Measurements from ENCODE around the gene PTPN3. TPM values are rescaled to one million over a fixed set of nuclear protein-coding genes. Genes with fewer than 3 reads are reported as not detected.

The PTPN3 gene
- total and polyA plus RNA-seq, 10 of the 15 experiments (the other 5 are each of a cell fraction or from before 2014, with no cell fraction given), result 0.18 to 1.3 (median 0.39) TPM

- Histone ChIP-seq H3K27me3 (replicated peaks in 1 of 2; ENCODE audit: control insufficient read depth in 2 of 2, insufficient read depth in 2 of 2, low read length in 1 of 2) (no peaks in the 10 kb centered on the region; a peak in 1 of 4 replicates), H3K79me2 (ENCODE audit: control insufficient read depth, insufficient read depth, low read length) (no peaks in the 10 kb centered on the region), H3K9ac (ENCODE audit: control insufficient read depth, insufficient read depth, low read length) (no peak overlapping the region), H3K9me3 (replicated peaks; ENCODE audit: control insufficient read depth, insufficient read depth, low read length) (no peaks in the 10 kb centered on the region), H3K4me3 (no peak overlapping the region), H3K36me3 (ENCODE audit: control insufficient read depth in 2 of 2, insufficient read depth in 2 of 2, low read length in 1 of 2) (no peaks in the 10 kb centered on the region), H4K20me1 (ENCODE audit: control insufficient read depth, insufficient read depth) (no peaks in the 10 kb centered on the region), H3K27ac (ENCODE audit: control insufficient read depth, insufficient read depth) (no peak overlapping the region), H2AFZ (ENCODE audit: control insufficient read depth, low read depth, low read length) (no peak overlapping the region), H3K4me1 (ENCODE audit: control insufficient read depth, insufficient read depth, low read length) (no peaks in the 10 kb centered on the region), H3K4me2 (ENCODE audit: control insufficient read depth, insufficient read depth) (no peak overlapping the region)
- in situ Hi-C loops (cut with MboI), result no loop called here
- SMC1A ChIA-PET (ENCODE audit: uncharacterized antibody, unreplicated experiment), result interaction anchor here (0.6 to 1.5 kb wide), 7 partner anchors 10 to 155 kb away, joined by 3 to 5 read pairs (median 4); no protein-coding TSS in a partner anchor
- no peak for FAIRE-seq
- no TSS peak for BruUV-seq (replicated peaks)
- no peak for ATAC-seq
- RAD21 ChIA-PET (ENCODE audit: unreplicated experiment), result interaction anchor here (0.7 to 1.0 kb wide), 3 partner anchors 10 to 73 kb away, joined by 3 read pairs; no protein-coding TSS in a partner anchor
- TF ChIP-seq PKNOX1 (IDR thresholded peaks at IDR 0.05) (no peak), MTA2 (IDR thresholded peaks at IDR 0.05; ENCODE audit: low read depth) (no peak), TARDBP (IDR thresholded peaks at IDR 0.05; ENCODE audit: borderline replicate concordance) (no peak), ELK1 (IDR thresholded peaks at IDR 0.05; ENCODE audit: low read depth, low read length) (no peak), CEBPZ (IDR thresholded peaks at IDR 0.05; ENCODE audit: low read depth, low read length) (no peak), RBBP5 (conservative IDR thresholded peaks at IDR 0.05) (no peak), ESRRA (IDR thresholded peaks at IDR 0.05; ENCODE audit: low read length) (no peak), PBX3 (IDR thresholded peaks at IDR 0.05; ENCODE audit: insufficient replicate concordance, low read depth, low read length) (no peak), IRF5 (IDR thresholded peaks at IDR 0.05; ENCODE audit: borderline replicate concordance) (no peak), ZZZ3 (IDR thresholded peaks at IDR 0.05; ENCODE audit: control insufficient read depth, insufficient read length, low read depth) (no peak), STAT1 (conservative IDR thresholded peaks at IDR 0.05) (no peak), SUPT20H (IDR thresholded peaks at IDR 0.05; ENCODE audit: borderline replicate concordance, control insufficient read depth, low read depth, low read length) (no peak), DPF2 (IDR thresholded peaks at IDR 0.05) (no peak)
- CTCF ChIA-PET, result interaction anchor here (1.0 to 2.4 kb wide), 6 partner anchors 8 to 73 kb away, joined by 3 to 13 read pairs (median 4); no protein-coding TSS in a partner anchor
- intact Hi-C loops (cut with micrococcal nuclease; ENCODE audit: unreplicated experiment), result no loop called here
- POLR2A ChIA-PET, result no interaction called here
- WGBS (ENCODE audit: insufficient coverage, insufficient replicate concordance, low lambda C conversion rate, missing lambda C conversion rate), result 40% methylated on average over 3 of the region's 3 CpGs
- DNase-seq (ENCODE audit: low read depth, low spot score), result no peak
Measured at GRCh38 chr9:109513871-109514270, 15.8 kb upstream of the PTPN3 start.

All from GM12878 (cell line).